MM.1S (cell line): Measurements from ENCODE around the gene MIS12.

Experiments used
- EZH2phosphoT487 ChIP-seq: fragments of 300-600 bp; sonication (generic); IDR thresholded peaks from 2 replicates; pipeline ENCODE4 v1.6.1; 2018; ENCODE audit warnings: antibody characterized with exemption, low read length
- TF ChIP-seq, protein P1 (sequence below): fragments of 300-600 bp; sonication (generic); IDR thresholded peaks from 2 replicates; pipeline ENCODE4 v1.5.1; 2016; ENCODE audit warnings: antibody characterized with exemption, low read length, mixed read lengths

DNA sequence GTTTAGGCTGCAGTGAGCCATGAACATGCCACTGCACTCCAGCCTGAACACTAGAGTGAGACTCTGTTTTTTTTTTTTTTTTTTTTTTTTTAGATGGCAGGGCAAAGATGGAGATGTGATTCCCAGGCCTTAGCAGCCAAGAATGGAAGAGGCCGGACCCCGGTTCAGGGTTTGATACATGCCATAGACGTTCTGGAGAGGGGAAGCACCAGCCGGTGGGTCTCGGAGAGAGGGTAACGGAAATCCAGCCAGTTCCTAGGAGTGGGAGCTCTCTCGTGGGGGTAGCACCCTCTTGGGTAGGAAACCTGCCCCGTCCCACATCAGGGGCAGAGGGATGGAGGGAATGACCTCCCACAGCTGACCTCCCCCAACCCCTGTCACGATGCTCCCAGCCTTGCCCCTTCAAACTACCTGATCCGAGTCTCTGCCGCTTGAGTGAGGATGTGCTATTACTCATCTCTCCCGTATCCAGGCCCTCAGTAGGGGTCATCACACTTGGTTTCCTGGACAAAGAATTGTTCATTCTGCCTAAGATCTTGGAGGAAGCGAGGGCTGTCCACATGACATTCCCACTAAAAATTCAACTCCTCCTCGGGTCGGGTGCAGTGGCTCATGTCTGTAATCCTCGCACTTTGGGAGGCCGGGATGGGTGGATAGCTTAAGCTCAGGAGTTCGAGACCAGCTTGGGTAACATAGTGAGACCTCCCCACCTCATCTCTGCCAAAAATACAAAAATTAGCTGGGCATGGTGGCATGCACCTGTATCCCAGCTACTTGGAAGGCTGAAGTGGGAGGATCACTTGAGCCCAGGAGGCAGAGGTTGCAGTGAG is 47.3 kb downstream of the MIS12 start:
- TF ChIP-seq, protein P1, sequence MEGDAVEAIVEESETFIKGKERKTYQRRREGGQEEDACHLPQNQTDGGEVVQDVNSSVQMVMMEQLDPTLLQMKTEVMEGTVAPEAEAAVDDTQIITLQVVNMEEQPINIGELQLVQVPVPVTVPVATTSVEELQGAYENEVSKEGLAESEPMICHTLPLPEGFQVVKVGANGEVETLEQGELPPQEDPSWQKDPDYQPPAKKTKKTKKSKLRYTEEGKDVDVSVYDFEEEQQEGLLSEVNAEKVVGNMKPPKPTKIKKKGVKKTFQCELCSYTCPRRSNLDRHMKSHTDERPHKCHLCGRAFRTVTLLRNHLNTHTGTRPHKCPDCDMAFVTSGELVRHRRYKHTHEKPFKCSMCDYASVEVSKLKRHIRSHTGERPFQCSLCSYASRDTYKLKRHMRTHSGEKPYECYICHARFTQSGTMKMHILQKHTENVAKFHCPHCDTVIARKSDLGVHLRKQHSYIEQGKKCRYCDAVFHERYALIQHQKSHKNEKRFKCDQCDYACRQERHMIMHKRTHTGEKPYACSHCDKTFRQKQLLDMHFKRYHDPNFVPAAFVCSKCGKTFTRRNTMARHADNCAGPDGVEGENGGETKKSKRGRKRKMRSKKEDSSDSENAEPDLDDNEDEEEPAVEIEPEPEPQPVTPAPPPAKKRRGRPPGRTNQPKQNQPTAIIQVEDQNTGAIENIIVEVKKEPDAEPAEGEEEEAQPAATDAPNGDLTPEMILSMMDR, result no peak
- no peak for TF ChIP-seq EZH2phosphoT487
